Measurements from ENCODE around the gene ERC2.

The ERC2 gene

DNA sequence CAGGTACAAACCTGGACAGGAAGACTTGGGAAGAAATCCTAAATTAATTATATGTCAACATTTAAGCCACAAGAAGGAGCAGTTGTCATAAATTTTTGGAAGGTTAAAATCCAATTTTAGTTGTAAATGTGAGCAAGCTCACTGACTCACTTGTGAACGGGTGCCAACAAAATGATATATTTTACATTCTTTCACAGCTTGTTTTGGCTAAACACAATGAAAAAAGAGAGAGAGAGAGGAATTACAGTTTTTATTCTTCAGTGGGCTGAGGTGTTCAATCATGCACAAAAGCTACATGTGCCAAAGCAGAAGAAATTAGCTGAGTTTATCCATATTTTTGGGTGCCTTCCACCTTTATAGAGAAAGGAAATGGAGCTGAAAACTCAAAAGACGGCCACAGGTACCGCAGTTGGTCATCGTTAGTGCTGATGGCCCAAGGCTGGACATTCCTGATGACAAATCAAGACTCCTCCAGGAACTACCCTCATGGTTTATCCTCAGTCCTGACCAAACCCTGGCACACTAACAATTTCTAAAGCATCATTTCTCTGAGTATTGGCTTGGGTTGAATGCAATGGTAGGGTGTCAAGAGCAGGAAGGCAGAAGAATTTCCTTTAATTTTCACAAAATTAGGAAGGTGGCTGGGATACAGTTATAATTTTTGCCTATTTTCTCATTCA lies 943.6 kb downstream of the ERC2 start:
- TF ChIP-seq, protein P1, sequence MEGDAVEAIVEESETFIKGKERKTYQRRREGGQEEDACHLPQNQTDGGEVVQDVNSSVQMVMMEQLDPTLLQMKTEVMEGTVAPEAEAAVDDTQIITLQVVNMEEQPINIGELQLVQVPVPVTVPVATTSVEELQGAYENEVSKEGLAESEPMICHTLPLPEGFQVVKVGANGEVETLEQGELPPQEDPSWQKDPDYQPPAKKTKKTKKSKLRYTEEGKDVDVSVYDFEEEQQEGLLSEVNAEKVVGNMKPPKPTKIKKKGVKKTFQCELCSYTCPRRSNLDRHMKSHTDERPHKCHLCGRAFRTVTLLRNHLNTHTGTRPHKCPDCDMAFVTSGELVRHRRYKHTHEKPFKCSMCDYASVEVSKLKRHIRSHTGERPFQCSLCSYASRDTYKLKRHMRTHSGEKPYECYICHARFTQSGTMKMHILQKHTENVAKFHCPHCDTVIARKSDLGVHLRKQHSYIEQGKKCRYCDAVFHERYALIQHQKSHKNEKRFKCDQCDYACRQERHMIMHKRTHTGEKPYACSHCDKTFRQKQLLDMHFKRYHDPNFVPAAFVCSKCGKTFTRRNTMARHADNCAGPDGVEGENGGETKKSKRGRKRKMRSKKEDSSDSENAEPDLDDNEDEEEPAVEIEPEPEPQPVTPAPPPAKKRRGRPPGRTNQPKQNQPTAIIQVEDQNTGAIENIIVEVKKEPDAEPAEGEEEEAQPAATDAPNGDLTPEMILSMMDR (IDR thresholded peaks at IDR 0.05; ENCODE audit: low read depth, low read length, missing control alignments) = no peak
- DNase-seq (ENCODE audit: extremely low read depth, low read depth) = peak; percentile 6
- no peak overlapping the region for H3K4me3 ChIP-seq (replicated peaks; ENCODE audit: low read depth, low read length)

DNA sequence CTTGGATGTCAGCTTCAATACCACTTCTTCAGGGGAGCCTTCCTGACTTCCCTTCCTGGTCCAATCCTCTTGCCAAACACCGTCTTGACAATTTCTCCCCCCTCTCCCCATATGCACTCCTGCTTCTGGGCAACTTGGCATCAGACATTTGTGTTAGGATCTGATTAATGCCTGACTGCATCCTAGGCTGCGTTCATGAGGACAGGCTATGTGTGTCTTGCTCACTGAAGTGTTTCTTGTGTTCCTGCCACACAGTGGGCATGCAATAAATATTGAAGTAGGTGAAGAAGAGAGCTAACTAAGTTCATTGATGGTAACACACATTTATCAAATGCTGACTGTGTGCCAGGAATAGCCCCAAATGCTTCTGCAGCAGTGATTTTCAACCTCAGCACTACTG lies 944.8 kb downstream of the ERC2 start:
- DNase-seq (ENCODE audit: extremely low read depth, low read depth) = no peak
- TF ChIP-seq, protein P1 (IDR thresholded peaks at IDR 0.05; ENCODE audit: low read depth, low read length, missing control alignments) = no peak
- no peak overlapping the region for H3K4me3 ChIP-seq (replicated peaks; ENCODE audit: low read depth, low read length)

DNA sequence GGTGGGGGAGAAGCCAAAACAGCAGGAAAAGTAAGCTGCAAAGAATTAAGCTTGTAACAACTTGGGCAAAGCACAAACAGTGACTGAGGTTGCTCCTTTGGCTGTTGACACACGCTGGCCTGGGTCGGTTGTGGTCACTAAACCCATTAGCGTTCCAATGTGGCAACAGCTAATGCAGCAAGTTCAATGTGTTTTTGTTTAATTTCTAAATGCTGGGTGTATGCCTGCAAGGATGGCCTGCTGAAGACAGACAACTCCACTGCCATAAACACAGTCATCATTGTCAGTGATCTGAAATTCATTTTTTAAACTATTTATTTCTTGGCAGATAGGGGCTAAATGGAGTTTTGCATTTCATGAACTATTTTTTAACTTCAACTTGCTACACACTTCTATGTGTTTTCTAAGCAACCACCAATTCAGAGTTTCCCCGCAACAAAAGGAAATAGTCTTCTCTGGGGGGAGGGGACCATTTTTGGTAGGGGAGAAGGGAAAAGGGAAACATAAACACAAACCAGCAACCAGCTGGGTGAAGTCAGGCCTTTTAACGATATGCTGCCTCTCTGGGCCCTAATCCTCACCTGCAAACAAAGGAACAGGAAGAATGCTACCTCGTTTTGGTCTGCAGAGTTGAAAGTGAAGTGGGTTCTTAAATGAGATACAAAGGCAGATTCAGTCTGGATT lies 946.4 kb downstream of the ERC2 start:
- TF ChIP-seq, protein P1 (IDR thresholded peaks at IDR 0.05; ENCODE audit: low read depth, low read length, missing control alignments) = no peak
- DNase-seq (ENCODE audit: extremely low read depth, low read depth) = peak; percentile 80
- no peak overlapping the region for H3K4me3 ChIP-seq (replicated peaks; ENCODE audit: low read depth, low read length)

DNA sequence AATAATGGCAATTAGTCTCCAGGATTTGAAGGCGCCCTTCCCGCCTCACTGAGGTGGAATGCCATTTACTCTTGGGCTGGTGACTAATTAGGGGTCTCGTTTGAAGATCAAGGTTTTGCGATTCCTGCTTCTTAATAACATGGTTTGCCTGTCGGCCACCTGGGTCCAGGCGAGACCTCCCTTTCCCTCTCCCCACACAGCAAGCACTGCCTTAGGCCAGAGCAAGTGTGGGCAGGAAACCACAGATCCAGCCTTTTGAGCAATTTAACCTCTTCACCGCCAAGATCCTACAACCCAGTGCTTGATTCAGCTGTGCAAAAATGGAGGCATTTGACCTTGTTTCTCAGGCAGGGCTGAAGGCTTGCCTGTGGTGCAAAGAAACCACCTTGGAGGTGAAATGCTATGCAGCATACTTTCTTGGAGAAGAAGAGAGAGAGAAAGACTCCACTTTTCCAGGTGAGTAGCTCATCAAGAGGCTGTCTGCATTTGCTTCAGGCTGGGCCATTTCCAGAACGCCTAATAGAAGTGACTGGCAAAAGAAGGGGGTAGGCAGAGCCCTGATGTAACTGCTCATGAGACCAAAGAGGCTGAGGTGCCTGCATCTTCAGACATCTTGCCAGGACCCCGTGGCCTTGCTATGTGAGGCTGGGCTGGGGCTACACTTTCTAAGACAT lies 947.1 kb downstream of the ERC2 start:
- DNase-seq (ENCODE audit: extremely low read depth, low read depth) = no peak
- TF ChIP-seq, protein P1 (IDR thresholded peaks at IDR 0.05; ENCODE audit: low read depth, low read length, missing control alignments) = no peak

DNA sequence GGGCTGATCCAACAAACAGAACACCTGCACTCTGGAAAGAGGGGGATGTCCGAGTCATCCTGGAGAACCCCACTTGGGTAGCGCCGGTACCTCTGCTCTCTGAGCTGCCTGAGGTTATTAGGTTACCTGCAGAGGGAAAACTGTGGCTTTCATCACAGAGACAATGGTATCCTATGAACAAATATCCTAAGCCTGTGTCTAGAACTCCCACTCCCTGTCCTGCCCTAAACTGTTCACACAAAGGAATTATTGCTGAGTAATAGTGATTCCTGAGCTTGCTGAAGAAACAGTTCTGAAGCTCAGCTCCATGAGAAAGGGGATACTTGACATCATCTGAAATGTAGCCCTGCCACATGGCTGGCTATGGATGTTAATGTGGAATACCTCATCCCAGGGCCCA lies 949.2 kb downstream of the ERC2 start:
- DNase-seq (ENCODE audit: extremely low read depth, low read depth) = no peak

More for the DNA sequence above, 947.1 kb downstream of the ERC2 start:
- H3K4me3 ChIP-seq (replicated peaks; ENCODE audit: low read depth, low read length) = no peak overlapping the region

DNA sequence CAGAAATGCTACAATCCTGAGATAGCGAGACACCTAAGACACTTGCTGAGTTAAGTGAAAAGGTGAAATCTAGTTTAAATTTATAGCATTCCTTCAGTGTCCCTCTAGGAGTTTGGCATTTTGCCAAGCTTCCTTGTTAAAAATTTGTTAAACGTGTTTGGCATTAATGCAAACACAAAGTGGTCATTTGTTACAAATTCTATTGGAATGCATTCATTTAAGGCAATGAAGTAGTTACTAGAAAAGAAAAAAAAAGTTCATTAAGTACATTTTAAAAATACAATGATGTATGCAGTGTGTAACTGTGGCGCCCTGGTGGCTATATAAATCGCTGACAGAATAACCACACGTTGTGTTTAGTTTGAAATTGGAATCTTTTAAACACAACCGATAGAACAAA lies 949.8 kb downstream of the ERC2 start:
- TF ChIP-seq, protein P1 (IDR thresholded peaks at IDR 0.05; ENCODE audit: low read depth, low read length, missing control alignments) = no peak
- H3K4me3 ChIP-seq (replicated peaks; ENCODE audit: low read depth, low read length) = no peak overlapping the region
- DNase-seq (ENCODE audit: extremely low read depth, low read depth) = no peak

More for the DNA sequence above, 949.2 kb downstream of the ERC2 start:
- TF ChIP-seq, protein P1 (IDR thresholded peaks at IDR 0.05; ENCODE audit: low read depth, low read length, missing control alignments) = no peak
- H3K4me3 ChIP-seq (replicated peaks; ENCODE audit: low read depth, low read length) = no peak overlapping the region
